HG02759 (cell line): ENCODE results near the gene TSPEAR.
"Not testable (repeated sequence)": the region's sequence is repeated elsewhere in the genome, so short reads cannot be mapped to it uniquely, and the experiment has no call there.

ENCODE experiments used
- ATAC-seq: cut with Tn5 transposase; IDR thresholded peaks from one replicate; pipeline ENCODE4 v1.9.1; 2021; ENCODE audit warnings: mild to moderate bottlenecking, moderate library complexity; ENCODE audit not compliant: unreplicated experiment

TSPEAR gene

DNA sequence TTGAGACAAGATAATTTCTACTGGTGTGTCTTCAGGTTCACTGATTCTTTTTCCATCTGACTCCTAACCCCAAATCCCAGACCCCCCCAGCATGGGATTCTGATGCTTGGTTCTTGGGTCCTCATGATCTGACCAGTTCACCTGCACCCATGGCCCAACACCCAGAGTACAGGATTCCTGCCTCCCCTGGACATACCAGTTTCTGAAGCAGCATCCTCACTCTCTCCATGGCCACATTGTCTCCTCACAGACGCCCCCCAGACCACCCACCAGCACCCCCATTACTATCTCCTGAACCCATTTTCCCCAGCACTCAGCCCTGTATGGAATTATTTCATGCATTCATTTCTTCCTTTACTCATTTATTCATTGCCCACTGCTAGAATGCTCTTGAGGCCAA is 54.5 kb downstream of the TSPEAR start:
- no peak for ATAC-seq

DNA sequence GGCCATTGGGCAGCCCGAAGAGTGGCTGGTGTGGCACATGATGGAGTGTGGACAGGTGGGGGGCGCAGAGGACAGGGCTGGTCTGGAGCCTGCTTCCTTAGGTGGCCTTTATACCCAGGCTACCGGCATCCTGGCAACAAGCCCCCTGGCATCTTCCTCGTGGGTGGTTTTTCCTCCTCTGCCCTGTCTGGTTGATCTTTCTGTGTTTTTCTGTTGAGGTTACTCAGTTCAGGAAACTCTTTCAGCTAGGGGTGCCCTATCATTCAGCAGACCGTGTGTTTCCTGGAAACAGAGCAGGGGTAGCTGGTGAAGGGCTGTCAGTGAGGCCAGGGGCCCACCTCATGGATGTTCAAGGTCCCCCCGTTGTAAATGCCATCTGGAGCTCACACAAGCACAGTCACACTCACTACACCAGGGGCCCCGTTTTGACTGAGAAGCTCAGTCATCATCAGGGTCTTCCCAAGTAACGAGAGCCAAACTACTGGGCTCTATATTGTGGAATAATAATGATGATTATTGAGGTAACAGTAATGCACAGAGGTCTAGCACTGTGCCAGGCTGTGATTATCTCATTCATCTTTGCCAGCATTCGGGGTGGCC is 56.7 kb downstream of the TSPEAR start, which contains the start of gene KRTAP12-4:
KRTAP12-4 (minus strand) TSS at position 84 of the 600 bp plus-strand sequence; CDS start at position 39, 45 bp downstream.
- no peak for ATAC-seq

DNA sequence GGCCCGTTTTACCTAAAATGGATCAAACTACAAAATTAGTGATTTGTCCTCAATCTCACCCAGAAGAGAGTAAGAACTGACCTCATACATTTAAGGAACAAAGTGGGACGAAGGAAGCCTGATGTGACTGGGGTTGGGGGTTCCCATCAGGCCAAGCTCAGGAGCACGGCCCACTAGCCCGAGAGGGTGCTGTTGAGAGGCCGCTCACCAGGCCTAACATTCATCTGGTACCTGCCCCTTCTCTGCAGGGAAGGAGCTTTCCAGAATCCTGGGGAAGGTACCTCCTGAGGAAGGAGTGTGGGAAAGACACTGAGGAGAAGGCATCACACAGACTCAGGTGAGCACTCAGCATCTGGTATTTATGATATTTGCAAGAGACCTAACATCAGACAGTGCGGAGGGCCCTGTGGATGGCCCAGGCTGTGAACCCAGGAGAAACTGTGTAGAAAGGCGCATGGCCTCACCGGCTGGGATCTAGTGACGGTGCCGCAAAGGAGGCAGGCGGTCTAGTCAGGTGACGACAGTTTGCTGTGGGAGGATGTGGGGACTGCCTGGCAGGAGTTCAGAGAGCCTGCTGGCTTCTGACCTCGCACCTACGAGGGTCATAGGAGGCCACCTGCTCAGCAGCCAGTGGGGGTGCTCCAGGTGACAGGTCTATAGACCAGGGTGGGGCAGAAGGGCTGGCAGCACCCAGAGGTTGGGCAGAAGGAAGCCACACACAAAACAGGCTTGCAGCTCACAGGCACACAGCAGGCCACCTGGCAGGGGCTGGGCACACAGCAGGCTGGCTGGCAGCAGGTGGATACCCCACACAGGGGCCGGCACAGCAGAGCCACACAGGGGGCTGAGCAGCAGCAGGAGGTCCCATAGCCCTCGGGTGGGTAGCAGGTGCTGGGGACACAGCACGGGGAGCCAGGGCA is 57.5 kb downstream of the TSPEAR start:
- no peak for ATAC-seq

DNA sequence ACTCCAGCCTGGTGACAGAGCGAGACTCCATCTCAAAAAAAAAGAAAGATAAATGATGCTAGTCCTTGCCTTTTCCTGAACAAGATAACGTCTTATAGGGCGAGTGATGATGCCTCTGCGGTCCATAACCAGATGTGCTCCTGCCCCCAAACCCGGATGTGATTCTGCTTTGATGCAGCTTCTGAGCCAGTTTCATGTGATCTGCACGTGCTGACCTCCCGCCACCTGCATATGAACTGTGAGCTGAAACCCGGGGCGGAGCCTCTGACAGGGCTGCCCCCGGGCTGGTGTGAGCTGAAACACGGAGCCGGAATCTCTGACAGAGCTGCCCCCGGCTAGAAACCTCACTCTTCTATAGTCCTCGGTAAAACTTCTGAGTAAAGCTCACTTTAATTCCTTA is 58.2 kb downstream of the TSPEAR start:
- ATAC-seq, result no peak

DNA sequence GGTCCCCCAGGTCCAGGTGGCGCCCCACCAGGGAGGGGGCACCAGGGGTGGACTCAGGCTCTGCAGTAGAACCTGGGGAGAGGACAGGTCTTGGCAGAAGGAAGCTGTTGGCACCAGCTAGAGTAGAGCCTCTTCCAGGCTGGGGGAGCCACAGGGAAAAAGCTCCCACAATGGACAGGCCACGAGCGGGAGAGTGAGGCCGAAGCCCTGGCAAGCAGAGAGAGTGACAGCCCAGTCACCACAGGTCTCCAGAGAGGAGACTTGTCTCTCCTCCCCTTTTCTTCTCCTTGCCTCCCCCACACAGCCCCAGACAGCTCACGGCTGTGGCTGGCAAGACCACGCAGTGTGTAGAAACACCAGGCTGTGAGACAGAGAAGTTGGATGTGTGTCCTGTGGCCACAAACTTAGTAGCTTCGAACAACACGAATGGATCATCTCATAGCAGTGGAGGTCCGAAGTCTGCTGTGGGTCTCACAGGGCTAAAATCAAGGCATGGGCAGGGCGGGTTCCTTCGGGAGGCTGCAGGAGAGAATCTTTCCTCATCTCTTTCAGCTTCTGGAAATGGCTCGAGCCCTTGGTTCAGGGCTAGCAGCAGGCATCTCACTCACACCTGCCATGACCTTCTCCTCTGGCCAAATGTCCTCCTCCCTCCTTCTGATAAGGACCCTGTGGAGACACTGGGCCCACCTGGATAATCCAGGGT is 60.2 kb downstream of the TSPEAR start:
- ATAC-seq, result no peak

DNA sequence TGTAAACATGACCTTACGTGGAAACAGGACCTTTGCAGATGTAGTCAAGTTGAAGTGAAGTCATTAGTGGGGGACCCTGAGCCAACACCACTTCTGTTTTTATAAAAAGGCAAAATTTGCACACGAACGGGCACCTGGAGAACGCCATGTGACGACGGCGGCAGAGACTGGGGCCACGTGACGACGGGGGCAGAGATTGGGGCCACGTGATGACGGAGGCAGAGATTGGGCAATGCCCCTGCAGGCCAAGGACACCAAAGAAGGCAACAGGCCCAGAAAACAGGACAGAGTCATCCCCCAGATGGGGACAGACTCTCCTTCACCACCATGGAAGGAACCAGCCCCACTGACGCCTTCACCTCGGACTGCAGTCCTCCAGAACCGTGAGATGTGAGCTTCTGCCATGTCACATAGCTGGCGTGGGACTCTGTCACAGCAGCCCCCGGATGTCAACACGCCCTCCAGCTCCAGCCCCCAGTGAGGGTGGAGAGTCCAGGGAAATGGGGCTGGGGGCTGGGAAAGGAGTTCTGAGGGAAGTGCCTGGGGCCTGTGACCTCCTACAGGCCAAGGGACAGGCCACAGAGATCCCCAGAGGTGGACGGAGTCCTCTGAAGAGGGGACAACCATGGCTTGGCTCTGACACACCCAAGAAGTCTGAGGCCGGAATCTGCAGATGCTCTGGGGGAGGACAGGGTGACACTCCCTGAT is 61.0 kb downstream of the TSPEAR start:
- ATAC-seq, result no peak

DNA sequence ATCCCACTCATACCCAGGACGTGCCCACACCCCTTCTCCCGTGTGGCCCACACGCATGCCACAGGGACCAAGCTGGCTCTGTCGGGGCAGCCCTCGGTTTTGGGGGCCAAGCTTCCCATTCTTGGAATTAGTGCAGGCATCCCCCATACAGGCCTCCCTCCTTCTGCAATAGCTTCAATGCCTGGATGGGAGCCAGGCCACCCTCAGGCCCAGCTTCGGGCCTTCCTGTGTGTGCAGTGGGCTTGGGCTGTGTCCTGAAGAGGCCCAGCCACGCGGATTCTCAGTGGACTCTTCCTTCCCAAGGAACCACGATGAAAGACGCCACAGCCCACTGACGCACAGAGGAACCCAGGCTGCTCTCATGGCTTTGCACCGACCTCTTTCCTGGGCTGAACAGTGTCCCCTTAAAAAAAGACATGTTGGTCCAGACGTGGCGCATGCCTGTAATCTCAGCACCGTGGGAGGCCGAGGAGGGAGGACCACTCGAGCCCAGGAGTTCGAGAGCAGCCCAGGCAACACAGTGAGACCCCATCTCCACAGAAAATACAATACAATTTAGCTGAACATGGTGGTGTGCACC is 61.8 kb downstream of the TSPEAR start:
- ATAC-seq, result no peak

- ATAC-seq, result no peak
These were observed 62.6 kb downstream of the TSPEAR start for GRCh38 chr21:44648557-44649311.

DNA sequence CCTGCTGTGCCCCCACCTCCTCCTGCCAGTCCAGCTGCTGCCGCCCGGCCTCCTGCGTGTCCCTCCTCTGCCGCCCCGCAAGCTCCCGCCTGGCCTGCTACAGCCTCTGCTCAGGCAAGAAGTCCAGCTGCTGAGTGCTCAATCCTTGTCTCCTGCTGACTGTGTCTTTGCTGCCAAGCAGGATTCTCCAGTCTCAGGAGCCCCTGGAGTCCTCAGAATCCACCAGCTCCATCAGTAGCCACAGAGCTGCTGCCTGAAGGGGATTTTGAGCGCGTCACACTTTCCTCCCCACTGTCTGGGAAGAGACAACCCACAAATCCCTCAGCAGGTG is 64.2 kb downstream of the TSPEAR start:
- ATAC-seq, result no peak

DNA sequence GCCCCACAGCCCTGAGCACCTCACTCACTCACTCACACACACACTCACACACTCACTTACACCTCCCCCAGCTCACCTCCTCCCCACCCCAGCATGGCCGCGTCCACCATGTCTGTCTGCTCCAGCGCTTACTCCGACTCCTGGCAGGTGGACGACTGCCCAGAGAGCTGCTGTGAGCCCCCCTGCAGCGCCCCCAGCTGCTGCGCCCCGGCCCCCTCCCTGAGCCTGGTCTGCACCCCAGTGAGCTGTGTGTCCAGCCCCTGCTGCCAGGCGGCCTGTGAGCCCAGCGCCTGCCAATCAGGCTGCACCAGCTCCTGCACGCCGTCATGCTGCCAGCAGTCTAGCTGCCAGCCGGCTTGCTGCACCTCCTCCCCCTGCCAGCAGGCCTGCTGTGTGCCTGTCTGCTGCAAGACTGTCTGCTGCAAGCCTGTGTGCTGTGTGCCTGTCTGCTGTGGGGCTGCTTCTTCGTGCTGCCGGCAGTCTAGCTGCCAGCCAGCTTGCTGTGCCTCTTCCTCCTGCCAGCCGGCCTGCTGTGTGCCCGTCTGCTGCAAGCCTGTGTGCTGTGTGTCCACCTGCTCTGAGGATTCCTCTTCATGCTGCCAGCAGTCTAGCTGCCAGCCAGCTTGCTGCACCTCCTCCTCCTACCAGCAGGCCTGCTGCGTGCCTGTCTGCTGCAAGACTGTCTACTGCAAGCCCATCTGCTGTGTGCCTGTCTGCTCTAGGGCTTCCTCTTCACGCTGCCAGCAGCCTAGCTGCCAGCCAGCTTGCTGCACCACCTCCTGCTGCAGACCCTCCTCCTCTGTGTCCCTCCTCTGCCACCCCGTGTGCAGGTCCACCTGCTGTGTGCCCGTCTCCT is 64.8 kb downstream of the TSPEAR start, which contains the start of gene KRTAP10-11:
KRTAP10-11 (plus strand) TSS at position 49 of the 856 bp plus-strand sequence; CDS start at position 94, 45 bp downstream.
- not testable (repeated sequence) for ATAC-seq

GRCh38 chr21:44644878-44645277 is 66.5 kb downstream of the TSPEAR start:
- no peak for ATAC-seq

DNA sequence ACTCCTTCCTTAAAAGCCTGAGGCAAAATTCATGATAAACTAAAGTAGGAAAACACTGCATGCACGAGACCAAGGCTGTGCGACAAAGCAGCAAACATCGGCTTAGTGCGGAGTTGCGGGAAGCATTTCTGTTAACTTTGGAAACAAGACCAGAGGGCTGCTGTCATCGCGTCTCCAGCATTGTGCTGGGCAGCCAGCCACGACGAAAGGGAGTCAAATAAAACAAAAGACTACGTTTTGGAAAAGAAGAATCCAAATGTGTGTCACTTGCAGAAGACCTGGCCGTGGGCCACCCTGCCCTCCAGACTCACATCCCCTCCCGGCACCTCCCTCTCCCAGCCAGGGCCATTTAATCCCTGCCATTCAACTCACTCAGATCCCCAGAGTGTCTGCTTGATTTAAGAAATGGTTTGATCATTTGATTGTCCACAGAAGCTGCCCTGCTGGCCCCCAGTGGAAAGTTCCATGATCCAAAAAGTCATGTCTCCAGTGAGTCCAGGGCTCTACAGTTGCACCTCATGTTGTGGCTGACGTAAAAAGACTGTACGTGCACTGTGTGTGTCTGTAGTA is 67.5 kb downstream of the TSPEAR start:
- ATAC-seq, result no peak

DNA sequence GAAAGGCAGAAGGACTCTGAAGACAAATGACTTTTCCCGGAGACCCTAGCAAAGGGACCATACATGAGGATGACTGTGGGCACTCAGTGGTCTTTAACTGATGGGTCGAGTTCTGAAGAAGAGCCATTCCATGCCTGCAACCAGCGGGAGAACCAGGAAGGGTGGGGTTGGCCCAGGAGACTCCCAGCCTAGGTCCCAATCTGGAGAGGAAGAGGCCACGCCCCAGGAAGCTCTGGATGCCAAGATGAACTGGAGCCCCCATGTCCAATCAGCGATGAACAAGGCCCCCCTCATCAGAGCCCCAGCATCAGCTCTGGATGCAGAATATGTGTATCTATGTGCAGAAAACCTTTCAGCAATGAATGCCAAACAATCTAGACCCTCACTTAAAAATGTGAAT is 70.6 kb downstream of the TSPEAR start:
- no peak for ATAC-seq

DNA sequence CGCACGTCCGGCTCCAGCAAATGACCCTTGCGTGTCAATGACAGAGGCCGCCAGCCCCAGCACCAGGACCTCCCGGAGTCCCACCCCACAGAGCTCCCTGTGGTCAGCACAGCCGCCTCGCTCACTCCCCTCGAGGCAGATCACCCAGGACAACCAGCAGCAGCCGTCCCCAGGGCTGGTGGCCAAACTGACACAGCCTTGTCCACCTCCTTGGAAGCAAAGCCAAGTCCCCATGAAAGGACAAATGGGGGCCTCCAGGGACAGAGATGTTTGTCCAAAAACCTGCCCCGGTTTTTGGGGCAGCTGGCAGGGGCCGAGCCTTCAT is 72.1 kb downstream of the TSPEAR start:
- ATAC-seq, result no peak

DNA sequence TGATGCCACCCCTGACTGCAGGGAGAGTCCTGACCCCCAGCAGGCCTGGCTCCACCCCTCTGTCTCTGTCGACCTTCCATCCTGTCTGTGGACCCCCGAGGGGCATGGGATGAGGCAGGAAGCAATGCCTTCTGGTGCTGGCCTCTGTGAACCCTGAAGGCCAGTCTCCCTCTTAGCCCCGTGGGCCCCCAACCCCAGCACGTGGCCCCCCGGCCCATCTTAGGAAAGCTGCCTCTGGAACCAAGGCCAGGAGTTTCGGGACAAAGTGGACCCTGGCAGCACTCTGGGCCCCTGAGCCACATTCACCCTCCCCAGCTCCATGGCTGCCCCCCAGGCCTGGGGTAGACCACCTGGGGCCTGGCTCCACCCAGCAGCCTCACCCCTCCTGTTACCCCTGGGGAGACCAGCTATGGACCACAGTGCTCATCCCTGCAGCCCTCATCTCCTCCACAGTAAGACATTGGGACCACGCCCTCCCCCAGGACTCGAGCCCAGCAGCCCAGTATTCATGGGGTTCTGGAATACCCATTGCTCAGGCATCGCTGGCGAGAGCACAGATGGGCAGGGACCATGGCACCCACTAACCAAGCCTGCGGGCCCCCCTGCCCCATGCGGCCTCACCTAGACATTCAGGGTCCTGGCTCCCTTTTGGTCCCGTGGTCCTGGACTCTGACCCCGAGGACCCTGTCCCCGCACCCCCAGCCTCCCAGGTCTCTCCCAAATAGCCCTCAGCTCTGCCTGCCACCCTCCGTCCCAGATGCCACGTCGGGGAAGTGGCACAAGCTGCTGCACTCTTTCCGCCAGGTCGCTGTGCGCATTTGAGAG is 72.7 kb downstream of the TSPEAR start:
- ATAC-seq, result not testable (repeated sequence)

DNA sequence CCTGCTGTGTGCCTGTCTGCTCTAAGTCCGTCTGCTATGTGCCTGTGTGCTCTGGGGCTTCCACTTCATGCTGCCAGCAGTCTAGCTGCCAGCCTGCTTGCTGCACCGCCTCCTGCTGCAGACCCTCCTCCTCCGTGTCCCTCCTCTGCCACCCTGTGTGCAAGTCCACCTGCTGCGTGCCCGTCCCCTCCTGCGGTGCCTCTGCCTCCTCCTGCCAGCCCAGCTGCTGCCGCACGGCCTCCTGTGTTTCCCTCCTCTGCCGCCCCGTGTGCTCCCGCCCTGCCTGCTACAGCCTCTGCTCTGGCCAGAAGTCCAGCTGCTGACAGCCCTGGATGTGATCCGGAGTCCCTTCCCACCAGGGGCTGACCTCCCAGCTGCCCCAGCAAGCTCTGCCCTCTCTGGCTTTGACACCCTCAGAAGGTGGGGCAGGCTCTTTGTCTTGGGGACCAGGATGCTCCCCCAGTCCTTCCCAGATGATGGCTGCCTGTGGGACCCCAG is 73.5 kb downstream of the TSPEAR start:
- not testable (repeated sequence) for ATAC-seq

DNA sequence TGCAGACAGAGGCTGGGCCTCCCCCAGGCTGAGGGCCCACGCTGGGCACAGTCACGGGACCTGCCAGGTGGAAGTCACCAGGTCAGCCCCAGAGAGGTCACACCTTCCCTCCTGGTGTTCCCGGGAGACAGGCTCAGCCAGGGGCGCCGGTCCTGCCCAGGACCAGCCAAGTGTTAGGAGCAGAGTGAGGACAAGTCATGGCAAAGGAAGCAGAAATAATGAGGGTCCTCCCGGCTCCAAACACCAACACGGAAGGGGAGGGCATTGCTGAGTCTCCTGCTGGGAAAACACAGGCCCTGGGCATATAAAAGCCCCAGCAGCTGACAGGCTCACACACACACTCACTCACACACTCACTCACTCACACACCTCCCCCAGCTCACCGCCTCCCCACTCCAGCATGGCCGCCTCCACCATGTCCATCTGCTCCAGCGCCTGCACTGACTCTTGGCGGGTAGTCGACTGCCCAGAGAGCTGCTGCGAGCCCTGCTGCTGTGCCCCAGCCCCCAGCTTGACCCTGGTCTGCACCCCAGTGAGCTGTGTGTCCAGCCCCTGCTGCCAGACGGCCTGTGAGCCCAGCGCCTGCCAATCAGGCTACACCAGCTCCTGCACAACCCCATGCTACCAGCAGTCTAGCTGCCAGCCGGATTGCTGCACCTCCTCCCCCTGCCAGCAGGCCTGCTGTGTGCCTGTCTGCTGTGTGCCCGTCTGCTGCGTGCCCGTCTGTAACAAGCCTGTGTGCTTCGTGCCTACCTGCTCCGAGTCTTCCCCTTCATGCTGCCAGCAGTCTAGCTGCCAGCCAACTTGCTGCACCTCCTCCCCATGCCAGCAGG is 74.1 kb downstream of the TSPEAR start, which contains the start of gene KRTAP10-10:
KRTAP10-10 (plus strand) TSS at position 339 of the 833 bp plus-strand sequence; CDS start at position 401, 62 bp downstream.
- ATAC-seq, result no peak
